ENCODE data around the gene IQSEC3. TPM values are rescaled to one million over a fixed set of nuclear protein-coding genes. Genes with fewer than 3 reads are reported as not detected.

IQSEC3 gene
- polyA plus RNA-seq, 4 donors: 6.5 to 12.4 (median 8.7) TPM

- no peak for DNase-seq (ENCODE audit: low read depth in 4 of 4, low spot score in 2 of 4)
These were observed 42.0 kb downstream of the IQSEC3 start for GRCh38 chr12:108594-108993.

DNA sequence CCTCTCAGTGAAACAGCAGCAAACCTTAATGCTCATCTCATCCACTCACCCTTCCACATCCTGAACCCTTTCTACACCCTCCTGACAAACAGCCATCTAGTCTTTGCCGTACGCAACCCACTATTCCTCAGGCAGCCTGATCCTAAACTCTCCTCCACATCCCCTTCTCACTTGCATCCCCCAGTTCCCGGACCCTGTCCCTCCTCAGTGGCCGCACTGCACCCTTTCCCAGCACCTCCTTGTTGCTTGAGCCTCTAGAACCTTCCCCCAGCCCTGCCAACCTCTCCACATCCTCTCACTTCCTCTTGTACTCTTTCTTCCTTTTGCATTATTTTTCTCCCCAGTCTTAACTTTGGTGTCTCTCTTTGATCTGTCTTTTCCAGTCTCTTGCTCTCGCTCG is 42.9 kb downstream of the IQSEC3 start:
- no peak for DNase-seq (ENCODE audit: low read depth in 4 of 4, low spot score in 2 of 4)

GRCh38 chr12:109872-110271 is 43.3 kb downstream of the IQSEC3 start:
- DNase-seq (ENCODE audit: low read depth in 4 of 4, low spot score in 2 of 4): no peak

DNA sequence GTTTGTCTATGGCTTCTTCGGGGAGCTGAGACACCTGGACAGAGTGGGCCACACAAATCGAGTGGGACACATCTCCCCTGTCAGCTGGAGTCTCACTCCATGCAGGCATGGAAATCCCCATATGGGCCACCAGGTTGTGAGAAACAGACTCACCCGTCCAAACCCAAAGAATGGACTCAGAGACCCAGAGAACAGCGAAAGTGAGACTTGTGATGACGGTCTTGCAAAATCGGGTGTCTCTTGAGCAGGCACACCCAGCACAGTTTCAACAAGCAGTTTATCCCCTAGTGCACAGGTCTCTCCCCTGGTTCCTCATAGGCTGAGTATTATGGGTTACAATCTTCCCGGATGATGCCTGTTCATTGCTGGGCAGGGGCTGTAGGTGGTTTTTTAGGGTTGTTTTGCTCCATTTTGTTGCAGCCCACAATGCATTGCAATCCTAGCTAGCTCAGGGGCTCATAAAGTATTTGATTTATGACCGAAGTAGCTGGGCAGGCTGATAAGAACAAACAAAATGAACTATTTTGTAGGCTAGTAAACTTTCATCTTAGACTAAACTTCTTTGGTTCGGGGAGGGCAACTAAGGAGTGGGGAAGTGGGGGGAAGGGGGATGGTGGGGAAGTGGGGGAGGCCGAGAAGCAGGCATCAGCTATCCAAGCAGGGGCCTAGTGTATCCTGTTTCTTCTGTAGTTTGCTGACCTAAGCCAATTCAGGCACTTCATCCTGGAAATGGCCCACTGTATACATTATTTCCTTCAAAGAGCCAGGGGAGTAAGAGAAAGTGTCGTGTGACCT is 45.3 kb downstream of the IQSEC3 start:
- no peak for DNase-seq (ENCODE audit: low read depth in 4 of 4, low spot score in 2 of 4)

GRCh38 chr12:113347-113746 is 46.8 kb downstream of the IQSEC3 start:
- DNase-seq (ENCODE audit: low read depth in 4 of 4, low spot score in 2 of 4): no peak

DNA sequence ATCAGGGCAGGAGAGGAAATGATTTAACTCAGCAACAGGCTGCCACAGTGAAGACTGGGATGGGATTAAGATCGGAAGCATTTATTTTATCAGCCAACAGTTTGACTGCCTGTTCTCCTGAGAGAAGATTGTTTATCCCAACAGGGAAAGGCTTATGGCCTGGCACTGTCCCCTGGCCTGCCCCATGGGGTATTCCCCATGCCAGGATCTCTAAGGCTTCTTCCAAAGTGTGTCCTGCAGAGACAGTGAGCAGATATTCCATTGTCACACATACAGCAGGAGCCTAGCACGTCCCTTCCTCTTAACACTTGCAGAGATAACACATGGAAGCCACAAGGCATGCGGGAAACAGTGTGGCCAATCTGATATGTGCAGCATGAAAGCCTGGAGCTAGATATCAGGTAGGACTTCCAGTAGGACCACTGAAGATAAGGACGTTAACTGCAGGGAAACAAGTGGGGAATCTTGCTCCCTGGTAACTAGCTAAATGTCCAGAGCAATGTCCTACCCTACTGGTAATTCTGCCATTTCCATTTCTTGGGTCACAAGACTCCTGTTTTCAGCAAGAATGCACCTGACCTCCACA is 48.2 kb downstream of the IQSEC3 start:
- DNase-seq (ENCODE audit: low read depth in 4 of 4, low spot score in 2 of 4): no peak

GRCh38 chr12:115518-115917 is 49.0 kb downstream of the IQSEC3 start:
- DNase-seq (ENCODE audit: low read depth in 4 of 4, low spot score in 2 of 4): no peak

GRCh38 chr12:115960-116915 is 49.7 kb downstream of the IQSEC3 start:
- no peak for DNase-seq (ENCODE audit: low read depth in 4 of 4, low spot score in 2 of 4)

DNA sequence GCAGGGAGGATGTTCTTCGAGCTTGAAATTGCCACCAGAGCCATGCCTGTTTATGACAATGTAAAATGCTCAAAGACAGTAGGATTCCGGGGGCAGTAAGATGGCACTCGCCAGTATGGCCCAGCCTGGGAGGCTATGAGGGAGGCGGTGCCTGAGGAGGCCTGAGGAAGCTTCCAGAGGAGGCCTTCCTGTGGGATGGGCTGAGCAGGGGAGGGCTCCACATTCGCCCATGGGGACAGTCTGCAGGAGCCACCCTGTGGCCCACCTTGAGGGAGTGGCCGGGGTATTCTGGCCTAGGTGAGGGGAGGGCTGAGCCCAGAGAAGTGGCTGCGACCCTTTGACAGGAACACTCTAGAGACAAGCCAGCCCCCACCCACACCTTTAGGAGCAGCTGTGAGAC is 50.7 kb downstream of the IQSEC3 start:
- DNase-seq (ENCODE audit: low read depth in 4 of 4, low spot score in 2 of 4): no peak

DNA sequence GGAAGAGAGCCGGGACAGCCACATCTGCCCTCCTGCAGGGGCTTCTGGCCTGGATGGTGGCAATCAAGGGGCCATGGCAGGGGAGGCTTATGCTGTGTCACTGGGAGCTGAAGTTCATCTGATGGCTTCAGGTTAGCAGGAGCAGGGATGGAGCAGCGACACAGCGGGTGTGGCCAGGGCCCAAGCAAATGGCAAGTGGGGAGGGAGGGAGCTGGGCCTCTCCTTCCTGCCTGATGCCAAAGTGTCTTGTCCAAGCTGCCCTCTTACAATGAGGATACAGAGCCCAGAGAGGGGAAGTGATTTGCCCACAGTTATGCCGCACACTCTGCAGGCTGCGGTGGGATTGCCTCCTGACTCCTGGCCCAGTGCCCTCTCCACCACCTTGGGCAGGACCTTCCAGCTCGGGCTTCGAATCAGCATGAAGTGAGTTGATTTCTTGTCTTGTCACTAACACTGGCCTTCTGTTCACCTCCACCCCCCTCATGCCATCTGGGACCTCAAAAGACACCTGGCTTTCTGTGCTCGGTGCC is 51.3 kb downstream of the IQSEC3 start:
- no peak for DNase-seq (ENCODE audit: low read depth in 4 of 4, low spot score in 2 of 4)

- DNase-seq (ENCODE audit: low read depth in 4 of 4, low spot score in 2 of 4): no peak
These were observed 52.0 kb downstream of the IQSEC3 start for GRCh38 chr12:118591-118990.

DNA sequence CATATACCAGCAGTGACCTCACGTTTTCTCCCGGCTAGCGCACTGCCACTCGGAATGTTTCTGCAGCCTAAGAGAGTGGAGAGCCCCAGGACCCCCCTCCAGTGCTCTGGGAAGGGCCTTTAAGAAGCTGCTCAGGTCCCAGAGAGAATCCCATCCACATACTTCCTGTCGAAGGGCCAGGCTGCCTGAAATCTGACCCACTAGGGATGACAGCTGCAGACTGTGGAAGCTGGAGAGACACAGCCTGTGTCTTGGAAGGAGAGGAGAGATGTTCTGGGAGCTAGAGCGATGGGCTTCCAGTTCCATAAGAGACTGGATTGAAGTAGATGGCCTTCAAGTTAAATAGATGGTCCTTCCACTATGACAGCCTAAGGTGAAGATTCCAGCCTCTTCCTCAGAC is 54.4 kb downstream of the IQSEC3 start:
- DNase-seq (ENCODE audit: low read depth in 4 of 4, low spot score in 2 of 4): no peak

GRCh38 chr12:121647-122046 is 55.1 kb downstream of the IQSEC3 start:
- no peak for DNase-seq (ENCODE audit: low read depth in 4 of 4, low spot score in 2 of 4)

- no peak for DNase-seq (ENCODE audit: low read depth in 4 of 4, low spot score in 2 of 4)
These were observed 58.5 kb downstream of the IQSEC3 start for GRCh38 chr12:125075-125474.

DNA sequence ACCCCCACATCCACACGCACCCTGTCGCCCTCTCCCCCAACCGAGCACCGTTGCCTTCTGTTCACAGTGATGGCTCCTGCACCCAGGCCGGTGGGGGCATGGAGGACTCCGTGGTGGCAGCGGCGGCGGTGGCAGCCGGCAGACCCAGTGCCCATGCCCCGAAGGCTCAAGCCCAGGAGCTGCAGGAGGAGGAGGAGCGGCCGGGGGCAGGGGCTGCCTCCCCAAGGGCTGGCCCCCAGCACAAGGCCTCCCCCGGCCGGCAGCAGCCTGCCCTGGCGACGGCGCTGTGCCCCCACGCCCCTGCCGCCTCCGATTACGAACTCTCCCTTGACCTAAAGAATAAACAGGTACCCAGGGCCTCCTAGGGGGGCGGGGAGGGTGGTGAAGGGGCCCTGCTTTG is 59.0 kb downstream of the IQSEC3 start:
- no peak for DNase-seq (ENCODE audit: low read depth in 4 of 4, low spot score in 2 of 4)

DNA sequence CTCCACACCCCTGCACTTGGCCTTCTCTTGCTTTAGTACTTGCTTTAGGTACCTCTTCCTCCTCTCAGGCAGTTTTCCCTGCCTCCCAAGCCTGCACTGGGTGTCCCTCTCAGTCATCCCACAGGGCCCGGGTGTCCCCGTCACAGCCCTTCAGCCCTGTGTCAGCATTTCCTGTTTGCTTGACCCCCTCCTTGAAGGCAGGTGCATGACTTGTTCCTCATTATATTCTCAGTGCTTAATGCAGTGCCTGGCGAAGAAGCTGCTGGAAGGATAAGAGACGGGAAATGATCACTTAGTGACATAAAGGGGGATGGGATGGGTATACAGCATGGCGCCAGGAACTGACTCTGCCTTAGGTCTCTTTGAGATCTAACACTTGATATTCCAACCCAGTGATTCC is 61.5 kb downstream of the IQSEC3 start:
- no peak for DNase-seq (ENCODE audit: low read depth in 4 of 4, low spot score in 2 of 4)

- DNase-seq (ENCODE audit: low read depth in 4 of 4, low spot score in 2 of 4): no peak
These were observed 62.4 kb downstream of the IQSEC3 start for GRCh38 chr12:129001-129400.

DNA sequence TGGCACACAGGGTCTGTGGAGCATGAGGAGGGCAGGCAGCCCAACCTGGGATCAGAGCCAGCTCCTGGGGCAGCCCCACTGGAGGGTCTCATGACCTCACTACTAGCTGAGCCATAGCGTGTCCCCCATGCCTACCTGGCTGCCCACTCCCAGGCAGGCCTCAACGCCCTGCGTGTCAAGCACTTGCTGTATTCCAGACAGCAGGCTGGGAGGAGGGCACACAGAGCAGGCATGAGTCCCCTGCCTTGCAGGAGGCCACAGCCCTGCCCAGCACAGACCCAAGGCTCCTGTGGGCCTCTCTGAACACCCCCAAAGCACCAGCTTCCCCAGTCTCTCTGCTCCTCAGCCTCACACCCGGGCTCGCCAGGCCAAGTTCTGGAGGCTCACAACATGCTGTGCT is 64.0 kb downstream of the IQSEC3 start:
- DNase-seq (ENCODE audit: low read depth in 4 of 4, low spot score in 2 of 4): no peak

- no peak for DNase-seq (ENCODE audit: low read depth in 4 of 4, low spot score in 2 of 4)
These were observed 64.4 kb downstream of the IQSEC3 start for GRCh38 chr12:131008-131407.

- no peak for DNase-seq (ENCODE audit: low read depth in 4 of 4, low spot score in 2 of 4)
These were observed 65.3 kb downstream of the IQSEC3 start for GRCh38 chr12:131732-132495.

Data from left renal cortex interstitium (tissue), 4 donors.